ENCODE measurements around the gene TNPO1. TPM values are rescaled to one million over a fixed set of nuclear protein-coding genes. Genes with fewer than 3 reads are reported as not detected.

Gene TNPO1
- total RNA-seq, 1 donor, result 412 TPM

GRCh38 chr5:72841756-72842535 is 25.5 kb downstream of the TNPO1 start:
- no peak overlapping the region for H3K4me3 ChIP-seq (ENCODE audit: low read depth, low read length)
- DNase-seq (ENCODE audit: low read depth), result peak; percentile 71
- TF ChIP-seq CTCF (IDR thresholded peaks at IDR 0.05; ENCODE audit: insufficient read depth, low read depth, low read length), result no peak

- DNase-seq (ENCODE audit: low read depth), result no peak
- no peak for TF ChIP-seq CTCF (IDR thresholded peaks at IDR 0.05; ENCODE audit: insufficient read depth, low read depth, low read length)
- H3K4me3 ChIP-seq (ENCODE audit: low read depth, low read length), result no peak overlapping the region
Measured at GRCh38 chr5:72842816-72843215, 26.4 kb downstream of the TNPO1 start.

- DNase-seq (ENCODE audit: low read depth), result no peak
- no peak overlapping the region for H3K4me3 ChIP-seq (ENCODE audit: low read depth, low read length)
- no peak for TF ChIP-seq CTCF (IDR thresholded peaks at IDR 0.05; ENCODE audit: insufficient read depth, low read depth, low read length)
Measured at GRCh38 chr5:72844218-72844603, 27.8 kb downstream of the TNPO1 start.

- no peak for TF ChIP-seq CTCF (IDR thresholded peaks at IDR 0.05; ENCODE audit: insufficient read depth, low read depth, low read length)
- no peak for DNase-seq (ENCODE audit: low read depth)
- no peak overlapping the region for H3K4me3 ChIP-seq (ENCODE audit: low read depth, low read length)
Measured at GRCh38 chr5:72845889-72846288, 29.4 kb downstream of the TNPO1 start.

GRCh38 chr5:72846483-72846882 is 30.0 kb downstream of the TNPO1 start:
- TF ChIP-seq CTCF (IDR thresholded peaks at IDR 0.05; ENCODE audit: insufficient read depth, low read depth, low read length), result no peak
- no peak overlapping the region for H3K4me3 ChIP-seq (ENCODE audit: low read depth, low read length)
- DNase-seq (ENCODE audit: low read depth), result no peak

- peak; percentile 56 for DNase-seq (ENCODE audit: low read depth)
- no peak for TF ChIP-seq CTCF (IDR thresholded peaks at IDR 0.05; ENCODE audit: insufficient read depth, low read depth, low read length)
- H3K4me3 ChIP-seq (ENCODE audit: low read depth, low read length), result peak overlapping the region; percentile 84
Measured at GRCh38 chr5:72847439-72847838, 31.0 kb downstream of the TNPO1 start.
